ENCODE measurements around the gene TMX4. TPM values are rescaled to one million over a fixed set of nuclear protein-coding genes. Genes with fewer than 3 reads are reported as not detected.

TMX4 gene
- total and polyA plus RNA-seq, 2 of the 8 experiments (the other 6 are each of a cell fraction or from before 2014, with no cell fraction given) = 2.1 to 7.8 TPM

DNA sequence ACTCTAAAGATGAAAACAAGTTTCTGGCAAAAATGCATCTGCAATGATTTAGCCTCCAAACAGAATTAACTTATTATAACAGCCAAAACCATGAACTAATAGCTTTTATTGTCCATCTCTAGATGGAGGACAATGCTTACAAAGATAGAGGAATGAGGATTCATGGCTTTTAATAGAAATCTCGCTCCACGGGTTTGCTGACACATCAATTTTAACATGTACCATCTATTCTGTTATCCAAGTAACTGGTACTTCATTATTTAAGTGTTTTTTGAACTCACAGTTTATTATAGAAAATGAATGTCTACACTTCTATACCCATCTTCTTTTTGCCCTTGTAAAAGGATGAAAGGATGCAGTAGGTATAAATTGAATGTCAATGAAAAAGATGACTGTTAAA lies 10.8 kb downstream of the TMX4 start:
- H3K23ac ChIP-seq (ENCODE audit: insufficient read length) = no peak overlapping the region
- CTCF ChIA-PET (ENCODE audit: partially characterized antibody) = no interaction called here
- WGBS, 2 experiments (ENCODE audit: extremely low coverage in 1 of 2, insufficient coverage in 1 of 2, insufficient read length in 1 of 2, insufficient replicate concordance in 2 of 2, low coverage in 1 of 2, low lambda C conversion rate in 2 of 2, missing lambda C conversion rate in 1 of 2) = 93% methylated on average over 2 of the region's 2 CpGs; no CpG with 5 or more reads in 1 of the 2 experiments

More for the DNA sequence above, 10.8 kb downstream of the TMX4 start:
- H3K79me2 ChIP-seq (ENCODE audit: control insufficient read depth in 1 of 2, insufficient read depth in 2 of 2, low read length in 2 of 2) = no peaks in the 10 kb centered on the region
- H3K56ac ChIP-seq (replicated peaks; ENCODE audit: insufficient read length, low read depth, low read length) = no peak overlapping the region
- no peak overlapping the region for H2AK5ac ChIP-seq (ENCODE audit: low read depth, low read length)
- no peak overlapping the region for H3K4me3 ChIP-seq (ENCODE audit: extremely low read depth in 1 of 4, insufficient read depth in 2 of 4, low read depth in 3 of 4, low read length in 4 of 4)
- H3K9ac ChIP-seq (replicated peaks in 1 of 4; ENCODE audit: extremely low read depth in 1 of 4, low read depth in 3 of 4, low read length in 3 of 4) = no peak overlapping the region
- H4K8ac ChIP-seq (ENCODE audit: extremely low read depth, insufficient read depth, low read length) = no peak overlapping the region
- peaks cover 0 to 3% (median 0%) of the 10 kb centered on the region in 4 experiments; a peak in 3 of 7 replicates for H3K4me1 ChIP-seq (replicated peaks in 1 of 4; ENCODE audit: control insufficient read depth in 3 of 4, insufficient read depth in 4 of 4, low read length in 3 of 4)
- H2AFZ ChIP-seq (ENCODE audit: low read length) = no peak overlapping the region
- H2BK120ac ChIP-seq (replicated peaks; ENCODE audit: low read depth, low read length) = no peak overlapping the region
- no peak overlapping the region for H2BK15ac ChIP-seq (ENCODE audit: low read length)
- H3K14ac ChIP-seq (ENCODE audit: insufficient read length) = no peak overlapping the region
- no peaks in the 10 kb centered on the region for H3K27me3 ChIP-seq (replicated peaks in 1 of 4; ENCODE audit: control insufficient read depth in 3 of 4, extremely low read depth in 1 of 4, insufficient read depth in 3 of 4, low read length in 3 of 4)
- H3K27ac ChIP-seq (ENCODE audit: low read depth, low read length) = no peak overlapping the region
- H4K20me1 ChIP-seq (replicated peaks in 1 of 2; ENCODE audit: control insufficient read depth in 1 of 2, insufficient read depth in 2 of 2, low read length in 2 of 2) = no peaks in the 10 kb centered on the region
- TF ChIP-seq ASH2L (IDR thresholded peaks at IDR 0.05; ENCODE audit: low read length) (no peak), MAFK (IDR thresholded peaks at IDR 0.05; ENCODE audit: low read depth, low read length) (peak; percentile 80; the same call in 1 of the 2 replicates)
- H2BK12ac ChIP-seq (ENCODE audit: low read depth, low read length) = no peak overlapping the region
- no peak overlapping the region for H2BK20ac ChIP-seq (ENCODE audit: low read length)
- no peaks in the 10 kb centered on the region for H3K9me3 ChIP-seq (ENCODE audit: insufficient read depth in 2 of 2, low read depth in 1 of 2, low read length in 1 of 2)
- DNase-seq (ENCODE audit: low read depth in 1 of 2, low spot score in 2 of 2) (no peak), FAIRE-seq (no peak)
- no peak overlapping the region for H4K91ac ChIP-seq (replicated peaks; ENCODE audit: insufficient read length, low read length)
- H4K5ac ChIP-seq (ENCODE audit: insufficient read length, low read depth, low read length) = no peak overlapping the region
- H3K18ac ChIP-seq (ENCODE audit: extremely low read depth, low read length) = no peak overlapping the region
- no peaks in the 10 kb centered on the region for H3K79me1 ChIP-seq (ENCODE audit: low read depth, low read length)
- H3K36me3 ChIP-seq (ENCODE audit: control insufficient read depth in 2 of 4, insufficient read depth in 4 of 4, low read length in 3 of 4) = no peaks in the 10 kb centered on the region
- H3K23me2 ChIP-seq (ENCODE audit: low read depth, low read length) = peaks cover 2% of the 10 kb centered on the region; the same call in 1 of the 2 replicates
- no peak overlapping the region for H3K4ac ChIP-seq (replicated peaks; ENCODE audit: insufficient read length, low read depth, low read length)
- H2BK5ac ChIP-seq (ENCODE audit: low read depth, low read length) = no peak overlapping the region
- no peak overlapping the region for H3K4me2 ChIP-seq (ENCODE audit: insufficient read depth in 1 of 2, low read depth in 2 of 2, low read length in 2 of 2)
- POLR2A ChIA-PET (ENCODE audit: partially characterized antibody) = no interaction called here

Measured in H1 (cell line).